HG03159 (cell line): ENCODE measurements around the gene GALNT2.

Experiments used
- ATAC-seq: cut with Tn5 transposase; IDR thresholded peaks from one replicate; pipeline ENCODE4 v1.9.1; 2021; ENCODE audit warnings: mild to moderate bottlenecking, moderate library complexity; ENCODE audit not compliant: unreplicated experiment

The GALNT2 gene

GRCh38 chr1:230087028-230087716, 20.1 kb downstream of the GALNT2 start:
- ATAC-seq, result no peak

- no peak for ATAC-seq
Observed at GRCh38 chr1:230087717-230088105, 20.7 kb downstream of the GALNT2 start.

DNA sequence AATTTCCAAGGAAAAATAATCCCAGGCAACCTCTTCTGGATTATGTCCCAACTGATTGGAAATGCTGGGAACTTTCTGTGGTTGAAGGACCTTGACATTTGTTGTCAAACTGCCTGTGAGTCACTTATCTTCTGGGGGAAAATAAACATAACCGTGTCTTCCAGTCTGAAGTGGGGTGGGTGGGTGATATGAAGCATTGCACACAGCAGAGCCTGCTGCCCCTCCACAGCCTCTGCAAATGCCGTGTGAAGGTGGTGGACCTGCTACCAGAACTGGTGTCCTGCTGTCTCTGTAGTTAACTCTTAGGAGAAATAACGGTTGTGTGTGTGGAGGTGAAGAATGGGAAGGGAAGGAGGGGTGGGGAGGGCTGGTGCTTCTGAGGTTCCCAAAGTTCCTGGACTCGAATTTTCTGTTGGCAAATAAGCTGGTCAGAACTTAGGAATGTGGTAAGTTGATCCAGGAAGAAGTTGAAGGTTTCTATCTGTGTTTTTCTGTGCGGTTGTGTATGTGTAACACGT, 23.2 kb downstream of the GALNT2 start:
- no peak for ATAC-seq

GRCh38 chr1:230091473-230092231, 24.6 kb downstream of the GALNT2 start:
- ATAC-seq, result no peak

GRCh38 chr1:230094746-230095145, 27.7 kb downstream of the GALNT2 start:
- ATAC-seq, result no peak

DNA sequence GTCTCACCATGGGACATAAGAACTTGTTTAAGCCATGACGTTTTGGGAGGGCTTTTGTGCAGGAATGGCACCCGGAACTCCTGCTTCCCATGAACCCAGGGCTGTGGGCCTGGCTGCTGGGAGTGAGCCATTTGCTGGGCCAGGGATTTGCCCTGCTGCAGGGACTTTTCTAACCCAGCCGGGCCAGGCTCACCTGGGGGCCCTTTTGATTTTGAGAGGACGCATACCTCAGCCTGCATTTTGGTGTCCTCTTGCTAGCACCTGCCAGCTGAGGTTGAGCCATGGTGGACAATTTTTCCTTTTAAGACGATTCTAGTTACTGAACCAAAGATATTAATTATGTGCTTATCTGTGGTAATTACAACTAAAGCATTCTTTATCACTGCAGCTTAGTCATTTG, 28.9 kb downstream of the GALNT2 start:
- ATAC-seq, result no peak

DNA sequence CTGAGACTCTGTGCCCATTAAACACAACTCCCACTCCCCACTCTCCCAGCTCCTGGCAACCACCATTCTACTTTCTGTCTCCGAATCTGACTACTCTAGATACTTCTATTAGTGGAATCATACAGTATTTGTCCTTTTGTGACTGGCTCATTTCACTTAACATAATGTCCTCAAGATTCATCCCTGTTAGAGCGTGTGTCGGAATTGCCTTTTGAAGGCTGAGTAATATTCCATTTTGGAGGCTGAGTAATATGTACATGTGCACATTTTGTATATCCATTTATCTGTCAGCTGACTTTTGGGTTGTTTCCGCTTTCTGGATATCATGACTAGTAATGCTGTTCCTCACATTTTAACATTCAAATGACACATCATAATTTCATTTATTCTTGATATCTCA, 30.3 kb downstream of the GALNT2 start:
- no peak for ATAC-seq

DNA sequence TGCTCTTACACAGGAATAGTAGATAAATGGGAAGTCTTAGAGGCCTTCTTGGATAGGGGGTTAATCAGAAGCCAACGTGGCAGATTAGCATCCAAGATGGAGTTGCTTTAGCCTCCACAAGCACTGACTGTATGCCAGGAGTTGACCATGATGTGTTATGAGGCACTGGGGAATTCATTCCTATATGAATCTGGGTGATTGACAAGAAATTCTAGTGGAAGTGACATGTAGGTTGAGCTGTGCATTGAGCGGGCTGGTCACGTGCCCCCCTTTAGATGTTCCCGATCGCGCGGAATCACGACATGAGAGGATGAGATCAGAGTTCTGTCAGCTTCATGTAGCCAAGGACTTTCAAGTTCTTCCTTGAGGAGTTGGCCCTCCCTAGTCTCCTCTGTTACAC, 31.7 kb downstream of the GALNT2 start:
- no peak for ATAC-seq

GRCh38 chr1:230099465-230099864, 32.4 kb downstream of the GALNT2 start:
- no peak for ATAC-seq

- no peak for ATAC-seq
Observed at GRCh38 chr1:230100932-230101331, 33.9 kb downstream of the GALNT2 start.

GRCh38 chr1:230101556-230101955, 34.5 kb downstream of the GALNT2 start:
- ATAC-seq, result no peak

- ATAC-seq, result no peak
Observed at GRCh38 chr1:230102046-230102445, 35.0 kb downstream of the GALNT2 start.

DNA sequence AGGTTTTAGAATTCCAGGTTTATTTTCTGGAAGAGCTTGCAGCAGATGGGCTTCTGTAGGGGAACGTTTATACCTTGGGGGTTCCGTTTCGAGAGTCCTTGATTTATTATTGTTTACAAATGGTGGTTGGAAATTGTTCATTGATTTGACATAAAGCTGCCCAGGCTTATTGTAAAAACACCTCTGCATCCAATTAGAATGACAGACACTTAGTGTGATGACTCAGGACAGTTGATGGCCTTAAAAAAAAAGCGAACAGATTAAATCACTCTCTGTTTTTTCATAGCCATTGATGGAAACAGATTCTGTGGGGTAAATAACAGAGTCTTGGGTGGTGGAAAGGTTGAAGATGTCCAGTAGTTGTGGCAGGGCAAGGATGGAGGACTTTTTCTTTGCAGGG, 35.4 kb downstream of the GALNT2 start:
- no peak for ATAC-seq

DNA sequence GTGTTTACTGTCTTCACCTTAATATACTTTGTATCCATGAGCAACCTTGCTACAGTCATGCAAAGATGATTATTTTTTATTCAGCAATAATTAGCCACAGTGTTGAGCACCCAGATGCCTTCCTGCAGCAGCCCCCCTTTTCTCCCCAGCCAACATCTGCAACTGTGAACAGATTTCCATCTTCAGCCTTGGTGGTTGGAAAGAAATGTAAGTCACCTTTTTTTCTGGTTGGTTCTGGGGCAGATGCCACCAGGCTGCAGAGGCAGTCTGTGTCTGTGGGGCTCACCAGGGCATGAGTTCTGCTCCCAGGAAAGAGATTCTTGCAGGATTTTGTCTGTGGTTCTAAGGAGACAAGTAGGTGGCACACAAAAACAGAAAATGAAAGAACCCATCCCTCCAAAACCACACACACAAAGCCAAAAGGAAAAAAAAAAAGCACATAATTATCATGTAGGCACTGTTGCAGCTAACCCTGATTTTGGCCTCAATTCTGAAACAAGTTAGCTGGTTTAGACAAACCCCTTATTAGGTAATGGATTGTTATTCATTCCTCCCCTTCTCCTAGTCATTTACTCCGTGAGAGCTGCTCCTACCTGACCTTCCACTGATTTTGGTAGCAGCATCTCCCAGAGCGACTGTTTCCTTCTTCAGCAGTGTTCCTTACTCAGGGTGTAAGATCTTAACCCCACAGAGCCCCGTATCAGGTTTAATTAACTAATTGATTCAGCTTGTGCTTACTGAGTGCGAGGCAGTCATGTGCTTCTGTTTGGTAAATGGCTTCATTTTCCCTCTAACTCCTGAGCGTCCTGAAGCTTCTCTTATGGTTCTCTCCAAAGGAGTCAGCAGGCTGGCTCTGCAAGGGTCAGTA, 36.5 kb downstream of the GALNT2 start:
- ATAC-seq, result no peak

- peak; percentile 42 for ATAC-seq
Observed at GRCh38 chr1:230104395-230105244, 37.6 kb downstream of the GALNT2 start.

GRCh38 chr1:230105245-230105753, 38.3 kb downstream of the GALNT2 start:
- no peak for ATAC-seq

GRCh38 chr1:230105754-230106625, 39.0 kb downstream of the GALNT2 start:
- ATAC-seq, result peak; percentile 20

DNA sequence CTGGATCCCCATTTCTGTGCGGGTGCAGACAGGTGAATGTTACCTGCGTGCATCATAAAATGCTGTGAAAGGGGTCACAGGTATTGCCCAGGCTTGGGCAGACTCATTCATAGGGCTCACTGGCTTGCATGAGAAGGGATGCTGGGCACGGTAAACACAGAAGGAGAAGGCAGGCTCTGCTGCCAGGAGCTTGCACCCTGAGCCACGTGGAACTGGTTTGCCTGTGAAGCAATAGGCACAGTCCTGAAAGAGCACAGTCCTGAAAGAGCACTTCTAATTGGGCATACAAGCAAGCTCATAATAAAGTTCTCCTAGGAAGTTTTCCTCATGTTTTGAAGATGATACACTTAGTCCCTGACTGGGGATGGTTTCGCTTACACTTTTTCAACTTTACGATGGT, 40.9 kb downstream of the GALNT2 start:
- no peak for ATAC-seq

DNA sequence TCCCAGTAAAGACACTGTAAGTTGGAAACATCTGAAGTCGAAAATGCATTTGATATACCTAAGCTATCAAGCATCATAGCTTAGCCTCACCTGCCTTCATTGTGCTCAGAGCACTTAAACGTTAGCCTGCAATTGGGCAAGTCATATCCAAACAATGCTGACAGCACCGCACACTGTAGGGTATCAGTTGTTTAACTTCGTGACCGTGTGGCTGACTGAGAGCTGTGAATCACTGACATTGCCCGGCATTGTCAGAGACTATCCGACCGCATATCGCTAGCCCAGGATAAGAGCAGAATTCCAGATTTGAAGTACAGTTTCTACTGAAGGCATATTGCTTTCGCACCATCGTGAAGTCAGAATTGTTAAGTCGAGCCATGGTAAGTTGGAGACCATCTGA, 41.5 kb downstream of the GALNT2 start:
- ATAC-seq, result no peak
